GM18870 (cell line): Measurements from ENCODE around the gene RETN.

Experiments used
- ATAC-seq: cut with Tn5 transposase; IDR thresholded peaks from one replicate; pipeline ENCODE4 v1.9.1; 2021; ENCODE audit warnings: moderate library complexity; ENCODE audit not compliant: unreplicated experiment

Gene RETN

GRCh38 chr19:7705387-7706187 lies 36.7 kb downstream of the RETN start:
- no peak for ATAC-seq

- no peak for ATAC-seq
Measured at GRCh38 chr19:7706188-7706954, 37.5 kb downstream of the RETN start.

DNA sequence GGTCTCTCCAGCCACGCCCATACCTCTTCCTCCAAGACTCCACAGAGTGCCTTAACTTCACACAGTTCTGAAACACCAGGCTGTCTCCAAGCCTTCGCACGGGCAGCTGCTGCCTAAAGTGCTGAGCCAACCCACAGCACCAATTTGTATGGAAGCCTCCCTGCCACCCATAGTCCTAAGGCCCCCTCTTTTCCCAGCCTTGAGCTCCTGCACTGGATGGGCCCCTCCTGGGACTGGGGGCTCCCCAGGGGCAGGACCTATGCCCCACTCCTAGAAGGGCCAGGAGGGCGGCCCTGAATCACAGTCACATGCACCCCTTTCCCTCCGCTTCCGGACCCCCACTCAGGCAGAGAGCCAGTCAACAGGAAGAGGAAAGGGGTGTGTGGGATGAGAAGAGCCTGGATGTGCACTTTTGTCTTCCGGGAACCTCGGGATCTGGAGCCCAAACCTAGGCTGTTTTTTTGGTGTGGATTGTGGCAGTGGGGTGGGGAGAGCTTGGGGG lies 38.2 kb downstream of the RETN start:
- no peak for ATAC-seq

DNA sequence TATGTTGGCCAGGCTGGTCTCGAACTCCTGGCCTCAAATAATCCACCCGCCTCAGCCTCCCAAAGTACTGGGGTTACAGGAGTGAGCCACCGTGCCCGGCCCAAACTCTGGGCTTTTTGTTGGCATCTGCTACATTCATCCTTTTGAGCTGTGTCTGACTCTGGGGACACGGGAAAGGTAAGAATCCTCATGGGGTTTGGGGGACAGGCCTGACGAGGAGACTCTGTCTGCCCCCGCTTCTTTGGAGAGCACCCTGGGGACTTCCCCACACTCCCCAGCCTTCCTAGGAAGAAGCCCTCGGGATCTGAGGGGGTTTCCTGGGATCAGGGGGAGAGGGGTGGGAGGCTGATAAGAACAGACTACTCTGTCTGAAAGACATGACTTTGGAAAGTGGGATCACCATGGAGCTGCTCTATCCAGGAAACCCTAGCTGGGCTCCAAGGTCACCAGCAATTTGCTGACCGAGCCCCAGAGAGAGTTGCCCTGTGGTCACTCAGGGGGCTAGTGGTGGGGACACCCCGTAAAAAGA lies 41.1 kb downstream of the RETN start:
- no peak for ATAC-seq

GRCh38 chr19:7710616-7711015 lies 41.8 kb downstream of the RETN start:
- ATAC-seq: no peak

GRCh38 chr19:7715671-7716070 lies 46.8 kb downstream of the RETN start:
- no peak for ATAC-seq

DNA sequence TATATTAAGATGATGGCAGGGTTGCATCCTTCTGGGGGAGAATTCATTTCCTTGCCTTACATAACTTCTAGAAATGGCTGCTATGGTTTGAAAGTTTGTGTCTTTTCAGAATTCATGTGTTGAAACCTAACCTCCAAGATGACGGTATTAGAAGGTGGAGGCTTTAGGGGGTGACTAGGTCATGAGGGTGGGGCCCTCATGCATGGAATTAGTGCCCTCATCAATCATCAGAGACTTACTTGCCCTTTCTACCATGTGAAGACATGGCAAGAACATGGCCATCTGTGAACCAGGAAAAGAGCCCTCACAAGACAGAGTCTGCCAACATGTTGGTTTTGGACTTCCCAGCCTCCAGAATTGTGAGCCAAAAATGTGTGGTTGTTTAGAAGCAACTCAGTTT lies 47.9 kb downstream of the RETN start:
- no peak for ATAC-seq

DNA sequence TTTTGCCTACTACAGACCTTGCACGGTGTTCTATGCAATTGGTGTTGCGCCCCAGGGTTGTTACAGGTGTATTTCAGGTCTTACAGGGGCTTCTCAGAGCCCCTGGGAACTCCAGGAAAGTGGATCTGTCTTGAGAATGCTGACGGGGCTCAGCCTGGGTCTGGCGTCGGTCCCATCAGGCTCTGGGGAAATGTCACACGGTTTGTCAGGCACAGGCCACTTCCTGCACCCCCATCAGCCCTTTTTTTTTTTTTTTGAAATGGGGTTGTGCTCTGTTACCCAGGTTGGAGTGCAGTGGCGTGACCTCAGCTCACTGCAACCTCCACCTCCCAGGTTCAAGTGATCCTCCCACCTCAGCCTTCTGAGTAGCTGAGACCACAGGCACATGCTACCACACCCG lies 49.8 kb downstream of the RETN start:
- no peak for ATAC-seq
